ENCODE data around the gene DNAH9. TPM values are rescaled to one million over a fixed set of nuclear protein-coding genes. Genes with fewer than 3 reads are reported as not detected.

The DNAH9 gene
- total and polyA plus RNA-seq, 12 donors, result 0.06 to 0.10 TPM; not detected in 10

DNA sequence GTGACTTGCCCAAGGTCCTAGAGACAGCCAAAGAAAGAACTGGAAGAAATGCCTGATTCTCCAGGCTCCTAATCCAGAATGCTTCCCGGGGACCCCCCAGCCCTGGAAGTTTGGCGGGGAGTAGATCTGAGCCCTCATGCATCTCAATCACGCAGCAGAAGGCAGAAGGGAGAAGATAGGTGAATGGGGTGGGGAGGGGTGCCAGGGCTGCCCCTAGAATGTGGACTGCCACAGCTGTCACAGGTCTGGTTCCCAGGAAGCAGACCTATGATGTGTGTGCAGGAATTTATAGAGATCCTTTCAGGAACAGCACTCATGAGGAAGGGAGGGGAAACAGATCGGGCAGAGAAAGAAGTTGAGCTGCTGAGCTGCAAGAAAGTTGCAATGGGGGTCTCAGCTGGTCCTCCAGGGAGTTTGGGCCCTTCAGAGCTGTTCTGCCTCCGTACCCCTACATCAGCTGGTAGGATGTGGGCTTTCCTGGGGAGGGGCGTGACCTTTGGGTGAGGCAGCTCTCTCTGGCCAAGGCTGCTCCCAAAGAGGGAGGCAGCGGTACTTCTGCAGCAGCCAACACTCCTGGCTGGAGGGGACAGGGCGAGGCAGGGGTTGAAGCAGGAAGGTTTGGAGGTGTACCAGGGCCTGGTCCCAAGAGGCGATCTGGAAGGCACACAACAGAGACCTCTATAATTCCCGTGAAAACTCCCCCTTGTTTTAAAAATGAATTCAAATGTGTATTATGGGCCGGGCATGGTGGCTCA, 43.4 kb downstream of the DNAH9 start:
- no peak for ATAC-seq
- Histone ChIP-seq H3K36me3 (no peaks in the 10 kb centered on the region), H3K9me3 (no peaks in the 10 kb centered on the region), H3K4me1 (peaks cover 0 to 7% (median 0%) of the 10 kb centered on the region in 9 donors), H3K27ac (no peak overlapping the region), H3K27me3 (peaks cover 0 to 23% (median 3%) of the 10 kb centered on the region in 7 donors), H3K4me3 (no peak overlapping the region)
- intact Hi-C loops (cut with DNase I), result loop anchor here in 4 of 10 donors (5.0 to 10.0 kb wide), 2 partner anchors 764 to 767 kb away; no protein-coding TSS in a partner anchor
- DNase-seq, result no peak
- 85% methylated on average over 11 of the region's 11 CpGs for WGBS, 2 donors
- TF ChIP-seq, protein P1, sequence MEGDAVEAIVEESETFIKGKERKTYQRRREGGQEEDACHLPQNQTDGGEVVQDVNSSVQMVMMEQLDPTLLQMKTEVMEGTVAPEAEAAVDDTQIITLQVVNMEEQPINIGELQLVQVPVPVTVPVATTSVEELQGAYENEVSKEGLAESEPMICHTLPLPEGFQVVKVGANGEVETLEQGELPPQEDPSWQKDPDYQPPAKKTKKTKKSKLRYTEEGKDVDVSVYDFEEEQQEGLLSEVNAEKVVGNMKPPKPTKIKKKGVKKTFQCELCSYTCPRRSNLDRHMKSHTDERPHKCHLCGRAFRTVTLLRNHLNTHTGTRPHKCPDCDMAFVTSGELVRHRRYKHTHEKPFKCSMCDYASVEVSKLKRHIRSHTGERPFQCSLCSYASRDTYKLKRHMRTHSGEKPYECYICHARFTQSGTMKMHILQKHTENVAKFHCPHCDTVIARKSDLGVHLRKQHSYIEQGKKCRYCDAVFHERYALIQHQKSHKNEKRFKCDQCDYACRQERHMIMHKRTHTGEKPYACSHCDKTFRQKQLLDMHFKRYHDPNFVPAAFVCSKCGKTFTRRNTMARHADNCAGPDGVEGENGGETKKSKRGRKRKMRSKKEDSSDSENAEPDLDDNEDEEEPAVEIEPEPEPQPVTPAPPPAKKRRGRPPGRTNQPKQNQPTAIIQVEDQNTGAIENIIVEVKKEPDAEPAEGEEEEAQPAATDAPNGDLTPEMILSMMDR (IDR thresholded peaks at IDR 0.05), result no peak

DNA sequence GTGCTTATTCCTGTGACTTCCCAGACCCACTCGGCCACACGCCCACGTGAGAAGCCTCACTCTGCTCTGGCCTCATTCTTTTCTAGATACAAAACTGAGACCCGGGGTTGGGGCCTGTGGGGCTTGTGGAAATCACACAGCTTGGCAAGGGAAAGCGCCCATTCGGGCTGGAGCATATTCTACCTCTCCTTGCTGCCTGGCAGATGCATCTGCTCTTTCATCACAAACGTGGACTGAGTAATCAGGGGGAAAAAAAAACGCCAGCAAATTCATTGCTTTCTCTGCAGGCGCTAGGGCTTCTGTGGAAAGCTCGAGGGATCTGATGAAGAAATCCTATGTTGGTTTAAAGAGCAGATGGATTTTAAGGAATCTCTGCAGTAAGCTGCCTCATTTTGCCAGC, 44.4 kb downstream of the DNAH9 start:
- Histone ChIP-seq H3K4me3 (no peak overlapping the region), H3K4me1 (peaks cover 0 to 7% (median 0%) of the 10 kb centered on the region in 9 donors), H3K27ac (no peak overlapping the region), H3K27me3 (peaks cover 0 to 23% (median 0%) of the 10 kb centered on the region in 7 donors), H3K9me3 (no peaks in the 10 kb centered on the region), H3K36me3 (no peaks in the 10 kb centered on the region)
- WGBS, 2 donors, result 54 to 63% methylated on average over 10 of the region's 10 CpGs
- ATAC-seq (peak in 2 of 8 donors; percentile 58 to 71), DNase-seq (no peak)
- intact Hi-C loops (cut with DNase I), result loop anchor here in 4 of 10 donors (5.0 to 10.0 kb wide), 2 partner anchors 765 to 768 kb away; no protein-coding TSS in a partner anchor
- TF ChIP-seq, protein P1 (IDR thresholded peaks at IDR 0.05), result no peak

DNA sequence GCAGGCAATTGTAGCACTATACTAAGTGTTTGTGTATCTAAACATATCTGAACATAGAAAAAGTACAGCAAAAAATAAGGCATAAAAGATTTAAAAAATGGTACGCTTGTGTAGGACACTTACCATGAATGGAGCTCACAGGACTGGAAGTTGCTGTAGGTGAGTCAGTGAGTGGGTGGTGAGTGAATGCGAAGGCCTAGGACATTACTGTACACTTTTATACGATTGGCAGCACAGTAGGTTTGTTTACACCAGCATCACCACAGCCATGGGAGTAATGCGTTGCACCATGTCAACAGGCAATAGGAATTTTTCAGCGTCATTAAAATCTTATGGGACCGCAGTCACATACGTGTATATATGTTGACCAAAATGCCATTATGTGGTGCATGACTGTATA, 45.6 kb downstream of the DNAH9 start:
- peaks cover 0 to 20% (median 0%) of the 10 kb centered on the region in 7 donors for H3K27me3 ChIP-seq
- H3K27ac ChIP-seq, result no peak overlapping the region
- H3K4me3 ChIP-seq, result no peak overlapping the region
- DNase-seq (no peak), ATAC-seq (no peak)
- intact Hi-C loops (cut with DNase I), result loop anchor here in 4 of 10 donors (5.0 to 10.0 kb wide), 2 partner anchors 767 to 769 kb away; no protein-coding TSS in a partner anchor
- no peaks in the 10 kb centered on the region for H3K36me3 ChIP-seq
- H3K9me3 ChIP-seq, result no peaks in the 10 kb centered on the region
- TF ChIP-seq, protein P1 (IDR thresholded peaks at IDR 0.05), result no peak
- H3K4me1 ChIP-seq, result peaks cover 0 to 7% (median 0%) of the 10 kb centered on the region in 9 donors
- 85 to 91% methylated on average over 7 of the region's 7 CpGs for WGBS, 2 donors

DNA sequence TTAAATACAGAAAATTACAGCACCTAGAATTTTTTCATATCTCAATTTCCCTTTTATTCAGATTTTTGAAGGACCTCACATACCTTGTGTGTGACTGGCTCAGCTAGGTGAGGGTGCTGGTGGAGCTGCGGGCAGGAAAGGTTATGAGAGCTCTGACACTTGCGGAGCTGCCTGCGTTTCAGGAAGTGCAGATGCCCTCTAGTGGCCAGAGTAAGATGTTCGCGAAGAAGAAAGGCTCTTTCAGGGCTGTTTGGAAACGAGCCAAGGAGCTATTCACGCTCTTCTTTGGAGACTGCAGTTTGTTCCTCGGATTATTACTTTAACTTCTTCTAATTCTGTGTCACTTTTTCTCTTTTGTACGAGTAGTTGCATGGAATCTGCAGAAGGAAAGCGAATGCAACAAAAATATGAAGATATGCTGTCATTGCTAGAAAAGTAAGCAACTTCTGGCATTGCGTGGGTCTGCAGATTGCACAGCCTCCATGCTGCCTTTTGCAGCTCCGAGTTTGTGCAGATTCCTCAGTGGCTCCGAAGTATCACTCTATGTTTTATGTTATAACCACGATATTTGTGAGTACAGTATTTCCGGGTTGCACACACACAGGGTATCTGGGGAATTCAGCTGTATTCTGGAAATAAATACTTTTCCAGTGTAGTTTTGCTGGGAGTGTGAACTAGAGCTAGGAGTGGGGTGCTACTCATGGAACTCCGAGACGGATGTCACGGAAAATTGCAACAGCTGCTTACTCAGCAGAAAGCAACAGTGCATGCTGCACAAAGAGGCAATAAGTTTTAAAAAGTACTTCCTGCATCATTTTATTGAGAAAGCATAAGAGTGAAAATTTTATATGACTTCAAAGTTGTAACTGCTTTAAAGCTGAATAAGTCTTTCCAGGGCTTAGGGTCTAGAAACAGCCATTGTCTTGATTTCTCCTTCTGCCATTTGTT, 46.3 kb downstream of the DNAH9 start:
- intact Hi-C loops (cut with DNase I), result loop anchor here in 5 of 10 donors (5.0 to 10.0 kb wide), 2 partner anchors 767 to 770 kb away; no protein-coding TSS in a partner anchor
- Histone ChIP-seq H3K27ac (no peak overlapping the region), H3K4me1 (peaks cover 0 to 7% (median 0%) of the 10 kb centered on the region in 9 donors), H3K4me3 (peak overlapping the region in 3 of 10 donors; percentile 6 to 32 (median 19)), H3K9me3 (no peaks in the 10 kb centered on the region), H3K36me3 (no peaks in the 10 kb centered on the region), H3K27me3 (peaks cover 0 to 13% (median 0%) of the 10 kb centered on the region in 7 donors)
- TF ChIP-seq, protein P1 (IDR thresholded peaks at IDR 0.05), result peak; percentile 55 to 91 (median 82)
- WGBS, 2 donors, result 24 to 25% methylated on average over 18 of the region's 18 CpGs
- peak; percentile 23 to 77 for DNase-seq
- peak in 6 of 8 donors; percentile 48 to 75 (median 64) for ATAC-seq
